ENCODE results near the gene FAM114A1.

FAM114A1 gene

DNA sequence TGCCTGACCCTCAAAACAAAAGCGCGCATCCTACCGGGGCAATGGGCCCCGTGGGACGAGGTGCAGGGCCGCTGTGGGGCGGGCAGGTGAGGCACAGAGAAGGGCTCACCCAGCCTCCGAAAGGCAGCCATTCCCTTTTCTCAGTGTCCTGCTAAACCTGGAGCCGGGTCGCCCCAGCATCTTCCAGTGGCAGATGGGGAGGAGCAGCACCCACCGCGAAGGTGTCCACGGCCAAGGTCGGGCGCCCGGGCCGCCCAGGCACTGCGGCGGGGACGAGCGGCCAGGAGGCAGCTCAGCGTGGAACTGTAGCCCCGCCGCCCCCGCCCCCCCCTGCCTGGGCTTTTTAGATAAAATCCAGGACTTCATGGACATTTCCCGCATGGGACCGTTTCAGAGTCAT, 43.8 kb upstream of the FAM114A1 start:
- H3K4me3 ChIP-seq (ENCODE audit: low read length), result no peak overlapping the region
- DNase-seq (ENCODE audit: low read depth), result no peak
- no peak for TF ChIP-seq CTCF (conservative IDR thresholded peaks at IDR 0.05; ENCODE audit: low read depth, low read length)

DNA sequence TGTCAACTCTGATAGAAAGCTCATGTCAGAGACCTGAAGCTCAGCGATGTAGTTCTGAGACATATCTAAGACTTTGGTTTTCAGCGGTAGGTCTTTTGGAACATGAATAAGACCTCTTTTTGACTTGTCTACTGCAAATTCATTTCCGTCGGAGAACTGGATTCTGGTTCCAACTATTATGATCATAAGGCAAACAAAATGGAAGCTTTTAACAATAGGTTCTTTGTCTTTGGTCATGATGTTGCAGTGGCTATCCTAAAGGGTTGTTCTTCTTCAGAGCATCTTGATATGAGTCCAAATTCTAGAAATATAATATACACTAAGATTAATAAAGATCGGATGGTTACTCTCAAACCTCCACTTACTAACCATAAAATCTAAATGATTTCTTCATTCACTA, 38.4 kb upstream of the FAM114A1 start:
- H3K4me3 ChIP-seq (ENCODE audit: low read length), result no peak overlapping the region
- no peak for TF ChIP-seq CTCF (conservative IDR thresholded peaks at IDR 0.05; ENCODE audit: low read depth, low read length)
- DNase-seq (ENCODE audit: low read depth), result no peak

DNA sequence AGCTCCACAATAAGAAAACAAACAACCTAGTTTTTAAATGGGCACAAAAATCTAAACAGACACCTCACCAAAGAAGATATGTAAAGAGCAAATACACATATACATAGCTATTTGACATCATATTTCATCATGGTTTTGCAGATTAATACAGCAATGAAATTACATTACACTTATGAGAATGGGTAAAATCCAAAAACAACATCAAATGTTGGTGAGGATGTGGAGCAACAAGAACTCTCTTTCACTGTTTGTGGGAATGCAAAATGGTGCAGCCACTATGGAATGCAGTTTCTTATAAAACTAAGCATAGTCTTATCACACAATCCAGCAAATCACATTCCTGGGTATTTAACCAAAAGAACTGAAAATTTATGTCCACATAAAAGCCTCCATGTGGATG, 36.0 kb upstream of the FAM114A1 start:
- no peak for DNase-seq (ENCODE audit: low read depth)
- no peak overlapping the region for H3K4me3 ChIP-seq (ENCODE audit: low read length)
- TF ChIP-seq CTCF (conservative IDR thresholded peaks at IDR 0.05; ENCODE audit: low read depth, low read length), result no peak

DNA sequence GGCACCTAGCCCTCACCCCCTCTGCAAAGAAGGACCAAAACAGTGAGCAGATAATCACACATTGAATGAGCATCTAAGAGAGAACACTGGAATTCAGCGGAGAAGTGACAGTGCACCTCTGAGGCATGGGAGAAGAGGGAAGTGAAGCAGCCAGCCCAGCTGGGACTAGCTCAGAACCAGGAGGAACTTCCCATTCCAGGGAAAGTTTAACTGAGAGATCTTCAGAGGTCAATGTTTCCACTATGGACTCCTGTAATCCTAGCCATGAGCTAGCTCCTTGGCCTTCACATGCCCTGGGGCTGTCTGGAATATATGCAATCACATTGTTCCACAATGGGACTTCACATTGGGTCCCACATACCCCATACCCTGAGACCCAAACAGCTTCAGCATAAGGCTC, 35.4 kb upstream of the FAM114A1 start:
- no peak overlapping the region for H3K4me3 ChIP-seq (ENCODE audit: low read length)
- no peak for TF ChIP-seq CTCF (conservative IDR thresholded peaks at IDR 0.05; ENCODE audit: low read depth, low read length)
- DNase-seq (ENCODE audit: low read depth), result no peak

- H3K4me3 ChIP-seq (ENCODE audit: low read length), result no peak overlapping the region
- no peak for DNase-seq (ENCODE audit: low read depth)
- peak; percentile 18 for TF ChIP-seq CTCF (conservative IDR thresholded peaks at IDR 0.05; ENCODE audit: low read depth, low read length)
These were observed 34.7 kb upstream of the FAM114A1 start for GRCh38 chr4:38832624-38833528.

- no peak for TF ChIP-seq CTCF (conservative IDR thresholded peaks at IDR 0.05; ENCODE audit: low read depth, low read length)
- no peak overlapping the region for H3K4me3 ChIP-seq (ENCODE audit: low read length)
- no peak for DNase-seq (ENCODE audit: low read depth)
These were observed 33.0 kb upstream of the FAM114A1 start for GRCh38 chr4:38834570-38834969.

DNA sequence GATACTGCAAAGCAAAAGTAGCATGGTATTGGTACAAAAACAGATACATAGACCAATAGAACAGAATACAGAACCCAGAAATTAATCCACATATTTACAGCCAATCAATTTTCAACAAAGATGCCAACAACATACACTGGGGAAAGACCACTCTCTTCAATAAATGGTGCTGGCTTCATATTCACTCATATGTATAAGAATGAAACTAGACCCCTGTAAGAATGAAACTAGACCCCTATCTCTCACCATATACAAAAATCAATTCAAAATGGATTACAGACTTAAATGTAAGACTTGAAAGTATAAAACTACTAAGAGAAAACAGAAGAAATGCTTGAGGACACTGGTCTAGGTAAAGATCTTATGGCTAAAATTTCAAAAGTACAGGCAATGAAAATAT, 30.3 kb upstream of the FAM114A1 start:
- TF ChIP-seq CTCF (conservative IDR thresholded peaks at IDR 0.05; ENCODE audit: low read depth, low read length), result no peak
- DNase-seq (ENCODE audit: low read depth), result no peak
- no peak overlapping the region for H3K4me3 ChIP-seq (ENCODE audit: low read length)
